B cell (primary cell): ENCODE data around the gene TSHZ3. TPM values are rescaled to one million over a fixed set of nuclear protein-coding genes. Genes with fewer than 3 reads are reported as not detected.

Source experiments
- ATAC-seq: fragments of 200-7000 bp; cut with Tn5 transposase; one replicate; pipeline ENCODE4 v1.10.0; 2021; ENCODE audit warnings: low read depth, mild to moderate bottlenecking, moderate number of reproducible peaks, moderate library complexity
- CTCF ChIA-PET: fragments of 350-600 bp; sonication (Branson Sonifier 250); formaldehyde crosslinking; loops from one replicate; lab custom pipeline; 2021; ENCODE audit warnings: antibody characterized with exemption, inconsistent platforms; lab: Charles Lee
- POLR2A ChIA-PET: fragments of 350-600 bp; sonication (Branson Sonifier 250); formaldehyde crosslinking; loops from one replicate; lab custom pipeline; 2021; ENCODE audit warnings: antibody characterized with exemption; lab: Charles Lee
- DNase-seq: peaks from one replicate; pipeline ENCODE4 v3.0.0; 2013
- H2AFZ ChIP-seq: 2 replicates; pipeline ENCODE4 v1.6.1; 2012; ENCODE audit warnings: mild to moderate bottlenecking, low read depth, low read length; ENCODE audit not compliant: insufficient read depth, poor library complexity, severe bottlenecking
- H3K27ac ChIP-seq, 2 donors: 1 replicate in 1 of 2; 2 replicates in 1 of 2; pipeline ENCODE4 v1.5.1; 2012 to 2013; ENCODE audit warnings: low read length in 2 of 2, mild to moderate bottlenecking in 2 of 2, moderate library complexity in 1 of 2
- H3K27me3 ChIP-seq, 4 experiments: fragments of 200-600 bp in 1 of 4; sonication (generic) in 1 of 4; replicated peaks in 1 of 4; 1 replicate in 2 of 4; 2 replicates in 2 of 4; pipeline versions ENCODE4 v1.6.1 to v1.7.0; 2013 to 2016; ENCODE audit warnings: low read length in 3 of 4, mild to moderate bottlenecking in 2 of 4, mixed read lengths in 1 of 4, moderate library complexity in 1 of 4; ENCODE audit not compliant: insufficient read depth in 4 of 4, control insufficient read depth in 3 of 4; ENCODE audit errors: control extremely low read depth in 1 of 4
- H3K36me3 ChIP-seq, 2 experiments: replicated peaks in 1 of 2; 1 replicate in 1 of 2; 2 replicates in 1 of 2; pipeline versions ENCODE4 v1.6.1 to v1.7.1; 2013; ENCODE audit warnings: low read length in 1 of 2; ENCODE audit not compliant: insufficient read depth in 2 of 2, control insufficient read depth in 1 of 2; ENCODE audit errors: control extremely low read depth in 1 of 2, extremely low read depth in 1 of 2
- H3K4me1 ChIP-seq, 2 donors: fragments of 200-600 bp in 1 of 2; sonication (generic) in 1 of 2; 1 replicate in 1 of 2; 2 replicates in 1 of 2; pipeline versions ENCODE4 v1.5.1 to v1.6.1; 2013 to 2017; ENCODE audit warnings: low read length in 2 of 2; ENCODE audit not compliant: control insufficient read depth in 2 of 2, insufficient read depth in 2 of 2
- H3K4me2 ChIP-seq: replicated peaks from 2 replicates; pipeline ENCODE3; 2012; ENCODE audit warnings: mild to moderate bottlenecking, low read depth, low read length; ENCODE audit not compliant: poor library complexity, severe bottlenecking
- H3K4me3 ChIP-seq, 5 experiments: fragments of 200-600 bp in 1 of 5; sonication (generic) in 1 of 5; 1 replicate in 3 of 5; 2 replicates in 2 of 5; pipeline versions ENCODE4 v1.5.1 to v1.7.0; 2011 to 2016; ENCODE audit warnings: low read length in 4 of 5, mild to moderate bottlenecking in 4 of 5, low read depth in 2 of 5, control low read depth in 1 of 5, moderate library complexity in 1 of 5; ENCODE audit not compliant: insufficient read depth in 1 of 5; ENCODE audit errors: control extremely low read depth in 1 of 5, extremely low read depth in 1 of 5
- H3K79me2 ChIP-seq: fragments of 200-600 bp; sonication (generic); one replicate; pipeline ENCODE4 v1.6.0; 2016; ENCODE audit warnings: low read length; ENCODE audit not compliant: control insufficient read depth, insufficient read depth
- H3K9ac ChIP-seq: fragments of 200-600 bp; sonication (generic); 2 replicates; pipeline ENCODE4 v1.6.1; 2017; ENCODE audit warnings: mild to moderate bottlenecking, low read length, moderate library complexity
- H3K9me3 ChIP-seq, 3 donors: one replicate each; pipeline versions ENCODE4 v1.6.1 to v1.7.1; 2013; ENCODE audit warnings: low read length in 2 of 3; ENCODE audit not compliant: control insufficient read depth in 2 of 3, insufficient read depth in 1 of 3; ENCODE audit errors: control extremely low read depth in 1 of 3
- H4K20me1 ChIP-seq: 2 replicates; pipeline ENCODE4 v1.6.0; 2012; ENCODE audit warnings: mild to moderate bottlenecking, low read length; ENCODE audit not compliant: insufficient read depth, control insufficient read depth, poor library complexity, severe bottlenecking
- H3K27ac Mint-ChIP-seq: one replicate; pipeline ENCODE4 v1.8.0; 2021; ENCODE audit warnings: mixed read lengths
- H3K27me3 Mint-ChIP-seq: one replicate; pipeline ENCODE4 v1.8.0; 2021; ENCODE audit warnings: mixed read lengths
- H3K4me1 Mint-ChIP-seq: one replicate; pipeline ENCODE4 v1.8.0; 2021; ENCODE audit warnings: mixed read lengths
- H3K4me3 Mint-ChIP-seq: one replicate; pipeline ENCODE4 v1.8.0; 2021; ENCODE audit warnings: mixed read lengths
- H3K9me3 Mint-ChIP-seq: one replicate; pipeline ENCODE4 v1.8.0; 2022; ENCODE audit warnings: mixed read lengths; ENCODE audit not compliant: insufficient read depth
- EZH2 ChIP-seq: IDR thresholded peaks from 2 replicates; pipeline ENCODE4 v1.6.1; 2012; ENCODE audit warnings: borderline replicate concordance, low read depth, mild to moderate bottlenecking, moderate library complexity, low read length; ENCODE audit not compliant: insufficient read depth, poor library complexity, severe bottlenecking
- WGBS: methylation state at CpG from one replicate; pipeline ENCODE4 v1.1.5; 2013; ENCODE audit warnings: missing lambda C conversion rate; ENCODE audit not compliant: insufficient coverage; 5-methylcytosine and 5-hydroxymethylcytosine counted together
- intact Hi-C: fragments of 100-400 bp; cut with micrococcal nuclease; formaldehyde crosslinking; loops from one replicate; pipeline ENCODE4 v1.10.0; 2022
- polyA plus RNA-seq: library from polyadenylated mRNA; depleted of rRNA; stranded (reverse); fragments of >200 nt; gene quantifications from 2 replicates; pipeline ENCODE4 v1.2.3, GENCODE V29; 2012
- total RNA-seq, 2 donors: library from RNA; stranded (reverse); fragments of 120-200 nt in 1 of 2; gene quantifications; 1 replicate in 1 of 2; 2 replicates in 1 of 2; pipeline versions ENCODE4 v1.2.3 to v1.2.4, GENCODE V29; 2013 to 2022
- TF ChIP-seq, protein P1 (sequence below): fragments of 200-600 bp; IDR thresholded peaks from one replicate; pipeline ENCODE4 v1.8.0; 2022; ENCODE audit warnings: antibody characterized with exemption, mild to moderate bottlenecking

Gene TSHZ3
- total and polyA plus RNA-seq, 2 donors (not counting 1 experiment from before 2014, with no cell fraction given) = 0.03 to 0.34 TPM

DNA sequence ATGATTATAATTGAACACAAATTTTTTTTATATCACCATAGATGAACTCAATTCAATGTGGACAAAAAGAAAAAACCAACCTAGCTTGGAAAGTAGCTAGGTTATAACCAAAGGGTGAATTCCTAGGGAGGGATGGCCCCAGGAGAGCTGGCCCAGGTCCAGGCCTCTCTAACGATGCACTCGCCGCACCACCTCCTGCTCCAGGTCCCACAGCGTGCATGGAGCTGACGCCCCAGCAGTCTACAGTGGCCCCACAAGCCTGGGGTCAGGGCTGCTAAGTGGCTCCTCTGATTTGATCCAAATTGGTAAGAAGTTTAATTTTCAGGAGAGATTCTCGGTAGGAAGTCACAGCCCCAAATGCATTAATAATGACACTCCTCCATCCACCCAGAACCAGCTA, 48.8 kb downstream of the TSHZ3 start:
- Mint-ChIP-seq H3K27me3 (no peaks in the 10 kb centered on the region), H3K4me1 (no peaks in the 10 kb centered on the region), H3K9me3 (no peaks in the 10 kb centered on the region), H3K27ac (no peak overlapping the region), H3K4me3 (no peak overlapping the region)
- TF ChIP-seq, protein P1, sequence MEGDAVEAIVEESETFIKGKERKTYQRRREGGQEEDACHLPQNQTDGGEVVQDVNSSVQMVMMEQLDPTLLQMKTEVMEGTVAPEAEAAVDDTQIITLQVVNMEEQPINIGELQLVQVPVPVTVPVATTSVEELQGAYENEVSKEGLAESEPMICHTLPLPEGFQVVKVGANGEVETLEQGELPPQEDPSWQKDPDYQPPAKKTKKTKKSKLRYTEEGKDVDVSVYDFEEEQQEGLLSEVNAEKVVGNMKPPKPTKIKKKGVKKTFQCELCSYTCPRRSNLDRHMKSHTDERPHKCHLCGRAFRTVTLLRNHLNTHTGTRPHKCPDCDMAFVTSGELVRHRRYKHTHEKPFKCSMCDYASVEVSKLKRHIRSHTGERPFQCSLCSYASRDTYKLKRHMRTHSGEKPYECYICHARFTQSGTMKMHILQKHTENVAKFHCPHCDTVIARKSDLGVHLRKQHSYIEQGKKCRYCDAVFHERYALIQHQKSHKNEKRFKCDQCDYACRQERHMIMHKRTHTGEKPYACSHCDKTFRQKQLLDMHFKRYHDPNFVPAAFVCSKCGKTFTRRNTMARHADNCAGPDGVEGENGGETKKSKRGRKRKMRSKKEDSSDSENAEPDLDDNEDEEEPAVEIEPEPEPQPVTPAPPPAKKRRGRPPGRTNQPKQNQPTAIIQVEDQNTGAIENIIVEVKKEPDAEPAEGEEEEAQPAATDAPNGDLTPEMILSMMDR = no peak
- no peak for TF ChIP-seq EZH2
- Histone ChIP-seq H2AFZ (no peak overlapping the region), H3K4me1 (no peaks in the 10 kb centered on the region), H3K27ac (no peak overlapping the region), H3K79me2 (no peaks in the 10 kb centered on the region), H3K27me3 (no peaks in the 10 kb centered on the region), H3K4me3 (no peak overlapping the region), H3K4me2 (no peak overlapping the region), H3K9me3 (peaks cover 0 to 11% (median 0%) of the 10 kb centered on the region in 3 donors), H4K20me1 (no peaks in the 10 kb centered on the region), H3K9ac (no peak overlapping the region), H3K36me3 (no peaks in the 10 kb centered on the region)
- WGBS = 93% methylated on average over 5 of the region's 6 CpGs
- ATAC-seq (no peak), DNase-seq (no peak)
- CTCF ChIA-PET = no interaction called here
- intact Hi-C loops = no loop called here
- POLR2A ChIA-PET = no interaction called here

DNA sequence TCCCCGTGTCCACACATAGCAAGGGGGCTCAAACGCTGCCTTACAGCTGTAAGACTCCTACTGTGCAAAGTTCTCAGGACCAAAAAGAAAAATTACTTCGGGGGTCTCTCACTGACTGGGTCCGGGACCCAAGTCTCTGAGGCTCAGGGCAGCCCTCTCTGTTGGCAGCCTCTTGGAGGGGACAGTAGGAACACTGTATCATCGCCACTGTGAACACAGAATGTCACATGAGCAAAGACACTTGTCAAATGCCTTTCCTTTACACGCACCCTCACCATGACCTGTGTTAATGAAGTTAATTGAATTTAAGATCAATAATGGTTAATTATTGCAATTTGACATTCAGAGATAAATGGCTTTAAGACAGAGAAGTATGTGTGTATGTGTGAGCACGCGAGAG, 49.6 kb downstream of the TSHZ3 start:
- no peaks in the 10 kb centered on the region for H3K4me1 Mint-ChIP-seq
- no peaks in the 10 kb centered on the region for H3K4me1 ChIP-seq
- no peak overlapping the region for H2AFZ ChIP-seq
- H3K4me3 Mint-ChIP-seq = no peak overlapping the region
- H3K27me3 Mint-ChIP-seq = no peaks in the 10 kb centered on the region
- H3K4me3 ChIP-seq = no peak overlapping the region
- no peaks in the 10 kb centered on the region for H3K9me3 Mint-ChIP-seq
- H3K27me3 ChIP-seq = no peaks in the 10 kb centered on the region
- TF ChIP-seq, protein P1 = no peak
- TF ChIP-seq EZH2 = no peak
- no peak overlapping the region for H3K9ac ChIP-seq
- POLR2A ChIA-PET = no interaction called here
- no peaks in the 10 kb centered on the region for H3K36me3 ChIP-seq
- CTCF ChIA-PET = no interaction called here
- peaks cover 0 to 11% (median 0%) of the 10 kb centered on the region in 3 donors for H3K9me3 ChIP-seq
- H3K27ac Mint-ChIP-seq = no peak overlapping the region
- DNase-seq (no peak), ATAC-seq (no peak)
- WGBS = 89% methylated on average over 5 of the region's 8 CpGs
- H3K27ac ChIP-seq = no peak overlapping the region
- H4K20me1 ChIP-seq = no peaks in the 10 kb centered on the region
- H3K79me2 ChIP-seq = no peaks in the 10 kb centered on the region
- H3K4me2 ChIP-seq = no peak overlapping the region
- intact Hi-C loops = no loop called here
